Stomach smooth muscle (tissue), 2 donors: ENCODE measurements around the gene MGAM2.
"Not testable (repeated sequence)": the region's sequence is repeated elsewhere in the genome, so short reads cannot be mapped to it uniquely, and the experiment has no call there.

Source experiments
- H3K27ac ChIP-seq: one replicate; pipeline ENCODE4 v1.7.0; 2013; ENCODE audit warnings: mild to moderate bottlenecking, low read length, inconsistent platforms
- H3K27me3 ChIP-seq, 2 donors: one replicate each; pipeline ENCODE4 v1.7.0; 2013; ENCODE audit warnings: low read length in 2 of 2; ENCODE audit not compliant: insufficient read depth in 2 of 2, control insufficient read depth in 1 of 2
- H3K36me3 ChIP-seq, 2 donors: one replicate each; pipeline ENCODE4 v1.7.0; 2013; ENCODE audit warnings: low read length in 2 of 2; ENCODE audit not compliant: control insufficient read depth in 2 of 2, insufficient read depth in 2 of 2
- H3K4me1 ChIP-seq: one replicate; pipeline ENCODE4 v1.7.0; 2013; ENCODE audit warnings: low read length; ENCODE audit not compliant: control insufficient read depth, insufficient read depth
- H3K4me3 ChIP-seq, 2 donors: one replicate each; pipeline ENCODE4 v1.7.0; 2013; ENCODE audit warnings: low read length in 2 of 2
- H3K9ac ChIP-seq, 2 donors: one replicate each; pipeline ENCODE4 v1.7.0; 2013; ENCODE audit warnings: low read length in 2 of 2, mild to moderate bottlenecking in 1 of 2
- H3K9me3 ChIP-seq, 2 donors: one replicate each; pipeline ENCODE4 v1.7.0; 2013; ENCODE audit warnings: low read length in 2 of 2; ENCODE audit not compliant: control insufficient read depth in 2 of 2
- donor health status: healthy.
- donor health status: Pancreatic carcinoma.

The MGAM2 gene

GRCh38 chr7:142098004-142098403 is 13.5 kb upstream of the MGAM2 start:
- Histone ChIP-seq H3K9me3 (no peaks in the 10 kb centered on the region), H3K4me1 (no peaks in the 10 kb centered on the region), H3K4me3 (no peak overlapping the region), H3K36me3 (no peaks in the 10 kb centered on the region), H3K27ac (no peak overlapping the region), H3K27me3 (no peaks in the 10 kb centered on the region), H3K9ac (no peak overlapping the region)

DNA sequence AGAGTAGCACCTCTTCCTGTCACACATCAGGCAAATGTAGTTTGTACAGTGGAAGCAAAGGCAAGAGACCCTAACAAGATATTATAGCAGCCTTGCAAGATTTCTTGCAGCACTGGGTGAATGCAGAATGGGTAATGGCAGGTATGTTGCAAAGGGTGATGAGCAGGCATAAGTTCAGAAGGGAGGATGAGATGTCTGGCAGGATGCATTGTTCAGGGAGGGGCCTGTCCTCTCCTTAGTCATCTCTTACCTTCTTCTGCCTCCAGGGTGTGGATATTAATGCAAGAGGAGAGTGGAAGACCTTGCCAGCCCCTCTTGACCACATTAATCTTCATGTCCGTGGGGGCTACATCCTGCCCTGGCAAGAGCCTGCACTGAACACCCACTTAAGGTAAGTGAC is 12.2 kb upstream of the MGAM2 start:
- H3K4me1 ChIP-seq, H3K36me3 ChIP-seq, H3K9ac ChIP-seq, H3K27me3 ChIP-seq, H3K4me3 ChIP-seq, H3K27ac ChIP-seq, H3K9me3 ChIP-seq: not testable (repeated sequence)

DNA sequence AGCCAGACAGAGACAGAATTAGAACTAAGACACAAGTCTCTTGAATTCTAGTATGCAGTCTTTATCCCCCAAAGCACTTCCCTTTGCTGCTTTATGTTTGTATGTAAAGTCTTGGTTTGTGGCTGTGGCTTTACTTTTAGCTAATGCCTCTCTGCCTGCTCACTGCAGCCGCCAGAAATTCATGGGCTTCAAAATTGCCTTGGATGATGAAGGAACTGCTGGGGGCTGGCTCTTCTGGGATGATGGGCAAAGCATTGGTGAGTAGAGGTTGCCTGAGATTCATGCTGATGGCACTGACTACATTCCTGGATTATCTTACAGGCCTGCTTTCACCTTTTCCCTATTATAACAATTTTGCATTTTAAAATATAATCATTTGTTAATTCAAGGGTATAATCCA is 10.9 kb upstream of the MGAM2 start:
- Histone ChIP-seq H3K4me1 (no peaks in the 10 kb centered on the region), H3K9ac (no peak overlapping the region), H3K36me3 (no peaks in the 10 kb centered on the region), H3K27ac (no peak overlapping the region), H3K27me3 (no peaks in the 10 kb centered on the region), H3K9me3 (no peaks in the 10 kb centered on the region), H3K4me3 (no peak overlapping the region)

DNA sequence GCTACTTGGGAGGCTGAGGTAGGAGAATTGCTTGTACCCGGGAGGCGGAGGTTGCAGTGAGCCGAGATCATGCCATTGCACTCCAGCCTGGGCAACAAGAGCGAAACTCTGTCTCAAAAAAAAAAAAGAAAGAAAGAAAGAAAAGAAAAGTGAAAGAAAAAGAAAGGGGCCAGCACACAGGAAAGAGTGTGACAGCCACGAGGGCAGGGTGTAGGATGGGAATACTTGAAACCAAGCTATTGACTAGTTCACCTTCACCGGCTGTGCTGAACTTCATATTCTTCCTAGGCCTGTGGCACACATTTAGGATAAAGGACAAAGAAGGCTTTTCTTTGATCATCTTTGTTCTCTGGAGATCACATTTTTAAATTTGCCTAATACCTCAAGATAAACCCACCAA is 9.7 kb upstream of the MGAM2 start:
- not testable (repeated sequence) for H3K4me3 ChIP-seq, H3K9me3 ChIP-seq

GRCh38 chr7:142104550-142105527 is 6.7 kb upstream of the MGAM2 start:
- Histone ChIP-seq H3K4me3 (no peak overlapping the region), H3K9me3 (no peaks in the 10 kb centered on the region), H3K27ac (no peak overlapping the region), H3K27me3 (no peaks in the 10 kb centered on the region), H3K4me1 (no peaks in the 10 kb centered on the region), H3K9ac (no peak overlapping the region), H3K36me3 (no peaks in the 10 kb centered on the region)

More for the DNA sequence above, 9.7 kb upstream of the MGAM2 start:
- H3K4me1 ChIP-seq, H3K27ac ChIP-seq, H3K36me3 ChIP-seq, H3K27me3 ChIP-seq, H3K9ac ChIP-seq: not testable (repeated sequence)

DNA sequence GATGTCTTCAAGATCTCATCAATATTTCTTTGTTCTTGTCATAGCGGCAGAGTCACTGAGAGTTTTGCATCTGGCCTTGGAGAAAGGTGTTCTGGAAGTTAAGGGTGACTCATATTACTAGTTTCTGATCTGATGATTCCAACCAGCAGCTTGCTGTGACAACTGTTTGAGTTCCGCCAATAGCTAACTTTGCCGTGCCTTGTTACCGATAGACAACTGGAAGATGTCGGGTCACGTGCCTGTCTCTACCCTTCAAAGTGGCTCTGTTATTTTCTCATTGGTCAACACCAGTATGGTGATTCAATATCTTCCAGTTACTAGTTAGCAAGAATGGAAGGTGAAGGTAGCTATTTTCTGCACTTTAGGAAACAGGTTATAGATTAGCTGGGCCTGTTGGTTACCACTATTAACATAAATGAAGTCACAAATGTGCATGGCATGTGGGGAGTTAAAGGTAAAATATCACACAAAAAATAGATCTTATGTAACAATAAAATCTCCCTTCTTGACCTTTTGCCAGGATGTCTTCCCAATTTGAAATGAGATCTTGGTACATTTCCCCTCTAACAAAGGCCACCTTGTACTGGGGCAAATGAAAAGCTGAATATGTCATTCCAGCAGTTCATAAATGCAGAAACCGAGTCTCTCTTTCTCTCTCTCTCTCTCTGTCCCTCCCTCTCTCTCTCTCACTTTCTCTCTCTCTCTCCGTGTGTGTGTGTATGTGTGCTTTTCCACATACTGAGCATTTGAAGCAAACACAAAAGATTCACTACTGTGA is 2.6 kb upstream of the MGAM2 start:
- Histone ChIP-seq H3K36me3 (no peaks in the 10 kb centered on the region), H3K27me3 (no peaks in the 10 kb centered on the region), H3K27ac (no peak overlapping the region), H3K9ac (no peak overlapping the region), H3K9me3 (no peaks in the 10 kb centered on the region), H3K4me3 (no peak overlapping the region), H3K4me1 (no peaks in the 10 kb centered on the region)

GRCh38 chr7:142110098-142110497 is 1.4 kb upstream of the MGAM2 start:
- H3K27me3 ChIP-seq, result no peaks in the 10 kb centered on the region
- no peaks in the 10 kb centered on the region for H3K9me3 ChIP-seq
- no peak overlapping the region for H3K27ac ChIP-seq
- no peaks in the 10 kb centered on the region for H3K36me3 ChIP-seq
- no peak overlapping the region for H3K4me3 ChIP-seq
- no peaks in the 10 kb centered on the region for H3K4me1 ChIP-seq
- H3K9ac ChIP-seq, result no peak overlapping the region

GRCh38 chr7:142110638-142111037 is 880 bp upstream of the MGAM2 start:
- H3K4me3 ChIP-seq, result no peak overlapping the region
- H3K36me3 ChIP-seq, result no peaks in the 10 kb centered on the region
- H3K4me1 ChIP-seq, result no peaks in the 10 kb centered on the region
- no peak overlapping the region for H3K9ac ChIP-seq
- H3K27ac ChIP-seq, result no peak overlapping the region
- H3K9me3 ChIP-seq, result no peaks in the 10 kb centered on the region
- no peaks in the 10 kb centered on the region for H3K27me3 ChIP-seq

GRCh38 chr7:142112086-142112485 is 568 bp downstream of the MGAM2 start:
- H3K36me3 ChIP-seq, result no peaks in the 10 kb centered on the region
- no peak overlapping the region for H3K4me3 ChIP-seq
- no peaks in the 10 kb centered on the region for H3K27me3 ChIP-seq
- H3K27ac ChIP-seq, result no peak overlapping the region
- H3K9ac ChIP-seq, result no peak overlapping the region
- H3K9me3 ChIP-seq, result no peaks in the 10 kb centered on the region
- no peaks in the 10 kb centered on the region for H3K4me1 ChIP-seq

- Histone ChIP-seq H3K4me3 (no peak overlapping the region), H3K36me3 (no peaks in the 10 kb centered on the region), H3K27ac (no peak overlapping the region), H3K27me3 (no peaks in the 10 kb centered on the region), H3K4me1 (no peaks in the 10 kb centered on the region), H3K9ac (no peak overlapping the region), H3K9me3 (no peaks in the 10 kb centered on the region)
Measured at GRCh38 chr7:142114207-142114606, 2.7 kb downstream of the MGAM2 start.

- H3K4me1 ChIP-seq, result no peaks in the 10 kb centered on the region
- H3K27ac ChIP-seq, result no peak overlapping the region
- H3K27me3 ChIP-seq, result no peaks in the 10 kb centered on the region
- no peak overlapping the region for H3K4me3 ChIP-seq
- no peaks in the 10 kb centered on the region for H3K36me3 ChIP-seq
- H3K9ac ChIP-seq, result no peak overlapping the region
- no peaks in the 10 kb centered on the region for H3K9me3 ChIP-seq
Measured at GRCh38 chr7:142120524-142120923, 9.0 kb downstream of the MGAM2 start.
